A673 (cell line): Measurements from ENCODE around the gene MAP2.

Experiments used
- EZH2 ChIP-seq: fragments of 200-600 bp; sonication (generic); IDR thresholded peaks from 2 replicates; pipeline ENCODE4 v1.6.1; 2017; ENCODE audit warnings: borderline replicate concordance, low read depth, mild to moderate bottlenecking, mixed read lengths, antibody characterized with exemption, low read length; ENCODE audit not compliant: poor library complexity, severe bottlenecking
- TF ChIP-seq, protein P1 (sequence below): fragments of 300-800, 200-600 bp; sonication (generic); conservative IDR thresholded peaks from 2 replicates; pipeline ENCODE4 v1.5.1; 2017; ENCODE audit warnings: low read depth, mild to moderate bottlenecking, antibody characterized with exemption, low read length, moderate library complexity, mixed read lengths

DNA sequence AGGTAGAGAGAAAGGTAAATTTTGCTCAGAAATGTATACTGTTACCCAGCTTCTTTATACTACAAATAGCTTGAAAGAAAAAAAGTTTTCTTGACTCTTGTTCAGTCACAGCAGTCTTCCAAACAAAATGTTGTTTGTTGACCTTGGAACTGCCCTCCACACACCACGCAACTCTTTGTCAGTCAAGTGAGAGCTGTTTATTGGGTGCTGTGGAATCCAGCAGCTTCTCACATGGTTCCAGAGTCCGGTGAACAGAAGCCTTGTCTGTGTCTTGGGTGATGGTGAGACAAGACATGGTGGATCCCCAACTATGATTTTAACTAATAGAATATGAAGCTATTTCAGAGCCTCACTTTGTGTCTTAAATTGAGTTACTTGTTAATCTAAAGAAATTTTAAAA is 112.5 kb downstream of the MAP2 start:
- TF ChIP-seq, protein P1, sequence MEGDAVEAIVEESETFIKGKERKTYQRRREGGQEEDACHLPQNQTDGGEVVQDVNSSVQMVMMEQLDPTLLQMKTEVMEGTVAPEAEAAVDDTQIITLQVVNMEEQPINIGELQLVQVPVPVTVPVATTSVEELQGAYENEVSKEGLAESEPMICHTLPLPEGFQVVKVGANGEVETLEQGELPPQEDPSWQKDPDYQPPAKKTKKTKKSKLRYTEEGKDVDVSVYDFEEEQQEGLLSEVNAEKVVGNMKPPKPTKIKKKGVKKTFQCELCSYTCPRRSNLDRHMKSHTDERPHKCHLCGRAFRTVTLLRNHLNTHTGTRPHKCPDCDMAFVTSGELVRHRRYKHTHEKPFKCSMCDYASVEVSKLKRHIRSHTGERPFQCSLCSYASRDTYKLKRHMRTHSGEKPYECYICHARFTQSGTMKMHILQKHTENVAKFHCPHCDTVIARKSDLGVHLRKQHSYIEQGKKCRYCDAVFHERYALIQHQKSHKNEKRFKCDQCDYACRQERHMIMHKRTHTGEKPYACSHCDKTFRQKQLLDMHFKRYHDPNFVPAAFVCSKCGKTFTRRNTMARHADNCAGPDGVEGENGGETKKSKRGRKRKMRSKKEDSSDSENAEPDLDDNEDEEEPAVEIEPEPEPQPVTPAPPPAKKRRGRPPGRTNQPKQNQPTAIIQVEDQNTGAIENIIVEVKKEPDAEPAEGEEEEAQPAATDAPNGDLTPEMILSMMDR: no peak
- no peak for TF ChIP-seq EZH2
